GM18909 (cell line): ENCODE measurements around the gene DYNC1H1.
A peak's percentile ranks its signal among the peaks of the same experiment; 100 is the strongest.

Experiments used
- ATAC-seq: cut with Tn5 transposase; IDR thresholded peaks from one replicate; pipeline ENCODE4 v1.9.1; 2021; ENCODE audit warnings: mild to moderate bottlenecking; ENCODE audit not compliant: unreplicated experiment, poor library complexity

The DYNC1H1 gene

GRCh38 chr14:101986953-101987352 lies 22.6 kb downstream of the DYNC1H1 start:
- ATAC-seq, result no peak

- no peak for ATAC-seq
These were observed 24.0 kb downstream of the DYNC1H1 start for GRCh38 chr14:101988377-101988776.

- ATAC-seq, result no peak
These were observed 27.0 kb downstream of the DYNC1H1 start for GRCh38 chr14:101991352-101991751.

GRCh38 chr14:101992708-101993107 lies 28.3 kb downstream of the DYNC1H1 start:
- ATAC-seq, result peak; percentile 78

GRCh38 chr14:101997429-101998336 lies 33.3 kb downstream of the DYNC1H1 start:
- ATAC-seq, result no peak

GRCh38 chr14:102000902-102001301 lies 36.5 kb downstream of the DYNC1H1 start:
- ATAC-seq, result no peak

- no peak for ATAC-seq
These were observed 41.0 kb downstream of the DYNC1H1 start for GRCh38 chr14:102005336-102005735.

- ATAC-seq, result no peak
These were observed 43.6 kb downstream of the DYNC1H1 start for GRCh38 chr14:102007916-102008418.

- ATAC-seq, result no peak
These were observed 44.5 kb downstream of the DYNC1H1 start for GRCh38 chr14:102008891-102009290.

GRCh38 chr14:102011631-102012030 lies 47.3 kb downstream of the DYNC1H1 start:
- no peak for ATAC-seq

GRCh38 chr14:102012336-102012735 lies 48.0 kb downstream of the DYNC1H1 start:
- ATAC-seq, result no peak

GRCh38 chr14:102013669-102014200 lies 49.4 kb downstream of the DYNC1H1 start:
- ATAC-seq, result no peak

- ATAC-seq, result no peak
These were observed 50.8 kb downstream of the DYNC1H1 start for GRCh38 chr14:102015045-102015685.

GRCh38 chr14:102015771-102016170 lies 51.4 kb downstream of the DYNC1H1 start:
- no peak for ATAC-seq

- ATAC-seq, result no peak
These were observed 52.2 kb downstream of the DYNC1H1 start for GRCh38 chr14:102016420-102017090.

- ATAC-seq, result no peak
These were observed 53.9 kb downstream of the DYNC1H1 start for GRCh38 chr14:102018251-102018650.

GRCh38 chr14:102019006-102019540 lies 54.7 kb downstream of the DYNC1H1 start:
- no peak for ATAC-seq

GRCh38 chr14:102020058-102020971 lies 55.9 kb downstream of the DYNC1H1 start:
- ATAC-seq, result no peak

- ATAC-seq, result no peak
These were observed 62.6 kb downstream of the DYNC1H1 start for GRCh38 chr14:102026934-102027333.
